Fibroblast of lung (primary cell): ENCODE results near the gene CARMIL1.

Source experiments
- CTCF ChIP-seq, 2 donors: IDR thresholded peaks in 1 of 2; conservative IDR thresholded peaks in 1 of 2; 1 replicate in 1 of 2; 2 replicates in 1 of 2; pipeline ENCODE4 v1.5.1; 2011 to 2012; ENCODE audit warnings: low read length in 2 of 2, control low read depth in 1 of 2, inconsistent platforms in 1 of 2, low read depth in 1 of 2, mild to moderate bottlenecking in 1 of 2
- EZH2 ChIP-seq: IDR thresholded peaks from 2 replicates; pipeline ENCODE4 v1.5.1; 2012; ENCODE audit warnings: low read length, control low read depth, mild to moderate bottlenecking; ENCODE audit errors: missing control alignments

GRCh38 chr6:25449774-25450173, 170.6 kb downstream of the CARMIL1 start:
- TF ChIP-seq CTCF (conservative IDR thresholded peaks at IDR 0.05 in 1 of 2, IDR thresholded peaks at IDR 0.05 in 1 of 2; ENCODE audit: low read depth in 1 of 2, low read length in 2 of 2) (no peak), EZH2 (no peak)
